ENCODE data around the gene MOB3A. TPM values are rescaled to one million over a fixed set of nuclear protein-coding genes. Genes with fewer than 3 reads are reported as not detected.

MOB3A gene
- total and polyA plus RNA-seq, 10 of the 15 experiments (the other 5 are each of a cell fraction or from before 2014, with no cell fraction given): 7.5 to 229 (median 79.4) TPM

DNA sequence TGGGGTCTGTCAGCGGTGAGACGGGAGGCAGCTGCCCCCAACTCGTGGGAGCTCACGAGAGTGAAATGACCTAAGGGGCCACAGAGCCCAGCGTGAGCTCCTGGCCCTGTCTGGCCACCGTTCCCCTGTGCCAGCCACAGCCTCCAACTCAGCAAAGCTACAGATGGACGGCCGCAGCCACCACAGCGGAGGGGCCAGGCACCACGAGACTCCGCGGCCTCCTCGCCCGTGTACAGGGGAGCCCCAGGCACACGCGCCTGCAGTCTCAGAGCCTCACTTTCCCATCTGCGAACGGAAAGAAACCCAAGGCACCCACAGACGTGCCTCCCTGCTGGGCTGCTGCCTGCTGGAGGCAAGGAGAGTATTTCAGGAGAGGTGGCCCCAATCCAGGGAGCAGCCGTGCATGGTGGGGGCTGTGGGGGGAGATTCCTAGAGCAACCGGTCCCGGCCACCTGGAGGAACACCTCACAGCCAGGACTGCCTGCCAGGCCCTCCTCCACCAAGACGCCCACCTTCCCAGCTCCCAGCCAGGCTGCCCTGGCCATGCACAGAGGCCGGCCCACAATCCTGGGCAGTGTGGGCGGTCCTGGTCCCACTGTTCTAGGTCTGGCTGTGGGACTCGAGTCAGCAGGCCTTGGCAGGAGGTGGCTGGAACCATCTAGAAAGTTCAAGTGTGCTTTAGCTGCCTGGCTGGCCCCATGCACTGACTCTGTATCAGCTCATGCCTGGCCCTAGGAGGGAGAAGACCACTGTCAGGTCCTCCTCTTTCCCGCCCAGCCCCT is 47.0 kb downstream of the MOB3A start (continued):
- TF ChIP-seq TCF3 (IDR thresholded peaks at IDR 0.05; ENCODE audit: borderline replicate concordance, insufficient read depth, low read depth, low read length) (no peak), RELA (IDR thresholded peaks at IDR 0.05; ENCODE audit: borderline replicate concordance, partially characterized antibody) (no peak), ESRRA (IDR thresholded peaks at IDR 0.05; ENCODE audit: low read length) (no peak), YY1 (IDR thresholded peaks at IDR 0.05; ENCODE audit: low read depth, low read length) (no peak), TCF7 (IDR thresholded peaks at IDR 0.05; ENCODE audit: borderline replicate concordance) (no peak), EGR1 (IDR thresholded peaks at IDR 0.05; ENCODE audit: borderline replicate concordance in 1 of 2, low read depth in 2 of 2, low read length in 2 of 2) (no peak)
- TF ChIP-seq, protein P1, sequence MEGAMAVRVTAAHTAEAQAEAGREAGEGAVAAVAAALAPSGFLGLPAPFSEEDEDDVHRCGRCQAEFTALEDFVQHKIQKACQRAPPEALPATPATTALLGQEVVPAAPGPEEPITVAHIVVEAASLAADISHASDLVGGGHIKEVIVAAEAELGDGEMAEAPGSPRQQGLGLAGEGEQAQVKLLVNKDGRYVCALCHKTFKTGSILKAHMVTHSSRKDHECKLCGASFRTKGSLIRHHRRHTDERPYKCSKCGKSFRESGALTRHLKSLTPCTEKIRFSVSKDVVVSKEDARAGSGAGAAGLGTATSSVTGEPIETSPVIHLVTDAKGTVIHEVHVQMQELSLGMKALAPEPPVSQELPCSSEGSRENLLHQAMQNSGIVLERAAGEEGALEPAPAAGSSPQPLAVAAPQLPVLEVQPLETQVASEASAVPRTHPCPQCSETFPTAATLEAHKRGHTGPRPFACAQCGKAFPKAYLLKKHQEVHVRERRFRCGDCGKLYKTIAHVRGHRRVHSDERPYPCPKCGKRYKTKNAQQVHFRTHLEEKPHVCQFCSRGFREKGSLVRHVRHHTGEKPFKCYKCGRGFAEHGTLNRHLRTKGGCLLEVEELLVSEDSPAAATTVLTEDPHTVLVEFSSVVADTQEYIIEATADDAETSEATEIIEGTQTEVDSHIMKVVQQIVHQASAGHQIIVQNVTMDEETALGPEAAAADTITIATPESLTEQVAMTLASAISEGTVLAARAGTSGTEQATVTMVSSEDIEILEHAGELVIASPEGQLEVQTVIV (IDR thresholded peaks at IDR 0.05; ENCODE audit: borderline replicate concordance, partially characterized antibody): no peak
- TF ChIP-seq, protein P2, sequence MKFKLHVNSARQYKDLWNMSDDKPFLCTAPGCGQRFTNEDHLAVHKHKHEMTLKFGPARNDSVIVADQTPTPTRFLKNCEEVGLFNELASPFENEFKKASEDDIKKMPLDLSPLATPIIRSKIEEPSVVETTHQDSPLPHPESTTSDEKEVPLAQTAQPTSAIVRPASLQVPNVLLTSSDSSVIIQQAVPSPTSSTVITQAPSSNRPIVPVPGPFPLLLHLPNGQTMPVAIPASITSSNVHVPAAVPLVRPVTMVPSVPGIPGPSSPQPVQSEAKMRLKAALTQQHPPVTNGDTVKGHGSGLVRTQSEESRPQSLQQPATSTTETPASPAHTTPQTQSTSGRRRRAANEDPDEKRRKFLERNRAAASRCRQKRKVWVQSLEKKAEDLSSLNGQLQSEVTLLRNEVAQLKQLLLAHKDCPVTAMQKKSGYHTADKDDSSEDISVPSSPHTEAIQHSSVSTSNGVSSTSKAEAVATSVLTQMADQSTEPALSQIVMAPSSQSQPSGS (IDR thresholded peaks at IDR 0.05; ENCODE audit: low read length): no peak
- TF ChIP-seq, protein P3, sequence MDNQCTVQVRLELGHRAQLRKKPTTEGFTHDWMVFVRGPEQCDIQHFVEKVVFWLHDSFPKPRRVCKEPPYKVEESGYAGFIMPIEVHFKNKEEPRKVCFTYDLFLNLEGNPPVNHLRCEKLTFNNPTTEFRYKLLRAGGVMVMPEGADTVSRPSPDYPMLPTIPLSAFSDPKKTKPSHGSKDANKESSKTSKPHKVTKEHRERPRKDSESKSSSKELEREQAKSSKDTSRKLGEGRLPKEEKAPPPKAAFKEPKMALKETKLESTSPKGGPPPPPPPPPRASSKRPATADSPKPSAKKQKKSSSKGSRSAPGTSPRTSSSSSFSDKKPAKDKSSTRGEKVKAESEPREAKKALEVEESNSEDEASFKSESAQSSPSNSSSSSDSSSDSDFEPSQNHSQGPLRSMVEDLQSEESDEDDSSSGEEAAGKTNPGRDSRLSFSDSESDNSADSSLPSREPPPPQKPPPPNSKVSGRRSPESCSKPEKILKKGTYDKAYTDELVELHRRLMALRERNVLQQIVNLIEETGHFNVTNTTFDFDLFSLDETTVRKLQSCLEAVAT (IDR thresholded peaks at IDR 0.05): no peak

Data from GM12878 (cell line).